ENCODE data around the gene CXCL17.
"Not testable (repeated sequence)": the region's sequence is repeated elsewhere in the genome, so short reads cannot be mapped to it uniquely, and the experiment has no call there.

CXCL17 gene

GRCh38 chr19:42467183-42467760, 24.5 kb upstream of the CXCL17 start:
- no peak overlapping the region for H3K4me3 Mint-ChIP-seq
- H3K4me1 Mint-ChIP-seq, result peaks cover 15% of the 10 kb centered on the region
- TF ChIP-seq, protein P1, sequence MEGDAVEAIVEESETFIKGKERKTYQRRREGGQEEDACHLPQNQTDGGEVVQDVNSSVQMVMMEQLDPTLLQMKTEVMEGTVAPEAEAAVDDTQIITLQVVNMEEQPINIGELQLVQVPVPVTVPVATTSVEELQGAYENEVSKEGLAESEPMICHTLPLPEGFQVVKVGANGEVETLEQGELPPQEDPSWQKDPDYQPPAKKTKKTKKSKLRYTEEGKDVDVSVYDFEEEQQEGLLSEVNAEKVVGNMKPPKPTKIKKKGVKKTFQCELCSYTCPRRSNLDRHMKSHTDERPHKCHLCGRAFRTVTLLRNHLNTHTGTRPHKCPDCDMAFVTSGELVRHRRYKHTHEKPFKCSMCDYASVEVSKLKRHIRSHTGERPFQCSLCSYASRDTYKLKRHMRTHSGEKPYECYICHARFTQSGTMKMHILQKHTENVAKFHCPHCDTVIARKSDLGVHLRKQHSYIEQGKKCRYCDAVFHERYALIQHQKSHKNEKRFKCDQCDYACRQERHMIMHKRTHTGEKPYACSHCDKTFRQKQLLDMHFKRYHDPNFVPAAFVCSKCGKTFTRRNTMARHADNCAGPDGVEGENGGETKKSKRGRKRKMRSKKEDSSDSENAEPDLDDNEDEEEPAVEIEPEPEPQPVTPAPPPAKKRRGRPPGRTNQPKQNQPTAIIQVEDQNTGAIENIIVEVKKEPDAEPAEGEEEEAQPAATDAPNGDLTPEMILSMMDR (IDR thresholded peaks at IDR 0.05; ENCODE audit: unreplicated experiment in 3 of 3), result no peak
- H3K9me3 Mint-ChIP-seq, result no peaks in the 10 kb centered on the region
- no peaks in the 10 kb centered on the region for H3K36me3 Mint-ChIP-seq (ENCODE audit: low read depth)
- H3K27ac Mint-ChIP-seq, result peak overlapping the region; percentile 11 to 61 (median 27)
- no peaks in the 10 kb centered on the region for H3K27me3 Mint-ChIP-seq (ENCODE audit: low read depth)

DNA sequence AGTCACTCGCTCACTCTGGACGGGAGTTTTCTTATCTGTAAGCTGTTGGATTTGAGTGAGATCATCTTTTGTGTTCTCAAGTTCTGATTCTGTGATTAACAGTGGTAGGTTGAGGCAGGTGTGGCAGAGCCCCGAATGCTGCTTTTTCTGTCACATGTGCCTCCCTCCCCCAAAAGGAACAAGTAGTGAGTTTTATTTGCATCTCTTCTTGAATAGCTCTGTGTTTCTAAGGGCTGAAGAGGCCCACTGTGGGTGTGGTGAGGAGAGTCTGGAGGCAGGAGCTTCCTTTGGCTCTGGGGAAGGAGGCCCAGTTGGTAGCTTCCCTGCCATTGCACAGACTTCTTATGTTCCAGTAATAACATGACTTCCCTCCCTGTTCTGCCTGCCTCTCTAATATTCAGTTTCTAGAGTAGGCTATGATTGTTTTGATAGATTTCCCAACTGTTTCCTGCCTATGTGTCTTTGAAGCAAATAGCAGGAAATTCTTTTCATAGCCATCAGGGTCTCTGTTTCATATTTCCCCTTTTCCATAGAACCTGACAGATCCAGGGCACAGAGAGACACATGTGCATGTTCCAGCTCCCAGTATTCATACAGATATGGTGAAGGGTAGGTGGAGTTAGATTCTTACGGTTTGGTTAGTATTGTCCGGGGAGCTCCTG, 23.9 kb upstream of the CXCL17 start:
- H3K27ac Mint-ChIP-seq, result peak overlapping the region; percentile 11 to 61 (median 27)
- H3K4me1 Mint-ChIP-seq, result peaks cover 15% of the 10 kb centered on the region
- no peaks in the 10 kb centered on the region for H3K27me3 Mint-ChIP-seq (ENCODE audit: low read depth)
- TF ChIP-seq, protein P1 (IDR thresholded peaks at IDR 0.05; ENCODE audit: unreplicated experiment in 3 of 3), result no peak
- H3K36me3 Mint-ChIP-seq (ENCODE audit: low read depth), result no peaks in the 10 kb centered on the region
- no peaks in the 10 kb centered on the region for H3K9me3 Mint-ChIP-seq
- no peak overlapping the region for H3K4me3 Mint-ChIP-seq

- H3K27me3 Mint-ChIP-seq (ENCODE audit: low read depth), result no peaks in the 10 kb centered on the region
- peak overlapping the region in 2 of 3 experiments; percentile 11 to 61 for H3K27ac Mint-ChIP-seq
- peaks cover 15% of the 10 kb centered on the region for H3K4me1 Mint-ChIP-seq
- H3K9me3 Mint-ChIP-seq, result no peaks in the 10 kb centered on the region
- H3K36me3 Mint-ChIP-seq (ENCODE audit: low read depth), result no peaks in the 10 kb centered on the region
- TF ChIP-seq, protein P1 (IDR thresholded peaks at IDR 0.05; ENCODE audit: unreplicated experiment in 3 of 3), result no peak
- no peak overlapping the region for H3K4me3 Mint-ChIP-seq
Measured at GRCh38 chr19:42465827-42466280, 23.1 kb upstream of the CXCL17 start.

- Mint-ChIP-seq H3K36me3 (ENCODE audit: low read depth) (no peaks in the 10 kb centered on the region), H3K27me3 (ENCODE audit: low read depth) (no peaks in the 10 kb centered on the region), H3K4me1 (peaks cover 10% of the 10 kb centered on the region), H3K27ac (no peak overlapping the region), H3K9me3 (no peaks in the 10 kb centered on the region), H3K4me3 (no peak overlapping the region)
- TF ChIP-seq, protein P1 (IDR thresholded peaks at IDR 0.05; ENCODE audit: unreplicated experiment in 3 of 3), result no peak
Measured at GRCh38 chr19:42461700-42462324, 19.1 kb upstream of the CXCL17 start.

DNA sequence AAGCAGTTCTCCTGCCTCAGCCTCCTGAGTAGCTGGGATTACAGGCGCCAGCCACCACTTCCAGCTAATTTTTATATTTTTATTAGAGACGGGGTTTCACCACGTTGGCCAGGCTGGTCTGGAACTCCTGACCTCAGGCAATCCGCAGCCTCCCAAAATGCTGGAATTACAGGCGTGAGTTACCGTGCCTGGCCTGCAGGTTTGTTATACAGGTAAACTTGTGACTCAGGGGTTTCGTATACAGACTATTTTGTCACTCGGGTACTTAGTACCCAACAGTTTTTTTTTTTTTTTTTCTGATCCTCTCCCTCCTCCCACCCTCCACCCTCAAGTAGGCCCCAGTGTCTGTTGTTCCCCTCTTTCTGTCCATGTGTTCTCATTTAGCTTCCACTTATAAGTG, 18.5 kb upstream of the CXCL17 start:
- not testable (repeated sequence) for H3K9me3 Mint-ChIP-seq; H3K4me1 Mint-ChIP-seq; H3K27me3 Mint-ChIP-seq (ENCODE audit: low read depth); H3K36me3 Mint-ChIP-seq (ENCODE audit: low read depth); H3K27ac Mint-ChIP-seq; H3K4me3 Mint-ChIP-seq

DNA sequence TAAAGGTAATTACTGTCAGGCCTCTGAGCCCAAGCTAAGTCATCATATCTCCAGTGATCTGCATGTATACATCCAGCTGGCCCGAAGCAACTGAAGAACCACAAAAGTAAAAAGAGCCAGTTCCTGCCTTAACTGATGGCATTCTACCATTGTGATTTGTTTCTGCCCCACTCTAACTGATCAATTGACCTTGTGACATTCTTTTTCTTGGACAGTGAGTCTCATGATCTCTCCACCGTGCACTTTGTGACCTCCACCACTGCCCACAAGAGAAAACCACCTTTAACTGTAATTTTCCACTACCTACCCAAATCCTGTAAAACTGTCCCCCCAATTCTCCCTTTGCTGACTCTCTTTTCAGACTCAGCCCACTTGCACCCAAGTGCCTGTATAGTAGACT, 17.2 kb upstream of the CXCL17 start:
- H3K27ac Mint-ChIP-seq, result no peak overlapping the region
- H3K27me3 Mint-ChIP-seq (ENCODE audit: low read depth), result no peaks in the 10 kb centered on the region
- no peak overlapping the region for H3K4me3 Mint-ChIP-seq
- TF ChIP-seq, protein P1 (IDR thresholded peaks at IDR 0.05; ENCODE audit: unreplicated experiment in 3 of 3), result no peak
- no peaks in the 10 kb centered on the region for H3K36me3 Mint-ChIP-seq (ENCODE audit: low read depth)
- no peaks in the 10 kb centered on the region for H3K9me3 Mint-ChIP-seq
- H3K4me1 Mint-ChIP-seq, result no peaks in the 10 kb centered on the region

Measured in nephron (organoid).